H1 (cell line): ENCODE measurements around the gene TMEM165. TPM values are rescaled to one million over a fixed set of nuclear protein-coding genes. Genes with fewer than 3 reads are reported as not detected.

Experiments
- BACH1 ChIP-seq: IDR thresholded peaks from 2 replicates; pipeline ENCODE4 v1.6.1; 2012; ENCODE audit warnings: low read length, improper control_type of control experiment
- CHD1 ChIP-seq: IDR thresholded peaks from 2 replicates; pipeline ENCODE4 v1.6.1; 2012; ENCODE audit warnings: low read depth, low read length, improper control_type of control experiment
- CTBP2 ChIP-seq: IDR thresholded peaks from 2 replicates; pipeline ENCODE4 v1.7.0; 2011; ENCODE audit warnings: borderline replicate concordance, mild to moderate bottlenecking, moderate library complexity, mixed read lengths, low read length; ENCODE audit not compliant: insufficient read depth, insufficient read length
- JUND ChIP-seq: IDR thresholded peaks from 2 replicates; pipeline ENCODE4 v1.6.1; 2011; ENCODE audit warnings: mild to moderate bottlenecking, improper control_type of control experiment, low read length
- SUZ12 ChIP-seq: fragments of 200-600 bp; sonication (generic); IDR thresholded peaks from 2 replicates; pipeline ENCODE4 v1.6.1; 2012; ENCODE audit warnings: mild to moderate bottlenecking, inconsistent platforms, low read length, moderate library complexity, mixed read lengths
- TAF7 ChIP-seq: optimal IDR thresholded peaks from 2 replicates; pipeline ENCODE3; 2011; ENCODE audit warnings: low read depth, mild to moderate bottlenecking, inconsistent platforms, low read length, moderate library complexity, borderline replicate concordance
- TEAD4 ChIP-seq: IDR thresholded peaks from 2 replicates; pipeline ENCODE4 v1.6.1; 2012; ENCODE audit warnings: low read depth, low read length, inconsistent platforms, mixed read lengths
- polyA plus RNA-seq, 7 experiments: library from polyadenylated mRNA; depleted of rRNA in 3 of 7; stranded (reverse) in 5 of 7; unstranded in 2 of 7; fragments of >200 nt in 5 of 7; fragments of 200-250 nt in 2 of 7; gene quantifications; 1 replicate in 5 of 7; 2 replicates in 1 of 7; 4 replicates in 1 of 7; pipeline versions ENCODE4 v1.2.1 to v1.2.3, GENCODE V29; 2011 to 2013; ENCODE audit warnings: missing spikeins in 2 of 7, mixed read lengths in 2 of 7
- total RNA-seq: library from RNA; stranded (reverse); fragmentation: NEBNext Ultra II Directional; extraction: Animal tissue kit (Norgen Biotek cat#: 25700); gene quantifications from 2 replicates; pipeline ENCODE4 v1.2.1, GENCODE V29; 2021
- TF ChIP-seq, protein P1 (sequence below): IDR thresholded peaks from 2 replicates; pipeline ENCODE4 v1.6.1; 2012; ENCODE audit warnings: inconsistent platforms
- TF ChIP-seq, protein P2 (sequence below): fragments of 300-600 bp; sonication (generic); IDR thresholded peaks from 2 replicates; pipeline ENCODE4 v1.7.1; 2012; ENCODE audit warnings: low read length, moderate library complexity, mild to moderate bottlenecking, inconsistent platforms; ENCODE audit not compliant: insufficient replicate concordance

The TMEM165 gene
- total and polyA plus RNA-seq, 2 of the 8 experiments (the other 6 are each of a cell fraction or from before 2014, with no cell fraction given), result 85.5 to 125 TPM

- TF ChIP-seq, protein P1, sequence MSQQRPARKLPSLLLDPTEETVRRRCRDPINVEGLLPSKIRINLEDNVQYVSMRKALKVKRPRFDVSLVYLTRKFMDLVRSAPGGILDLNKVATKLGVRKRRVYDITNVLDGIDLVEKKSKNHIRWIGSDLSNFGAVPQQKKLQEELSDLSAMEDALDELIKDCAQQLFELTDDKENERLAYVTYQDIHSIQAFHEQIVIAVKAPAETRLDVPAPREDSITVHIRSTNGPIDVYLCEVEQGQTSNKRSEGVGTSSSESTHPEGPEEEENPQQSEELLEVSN, result no peak; the same call in 1 of the 2 replicates
- TF ChIP-seq CTBP2, result peak; percentile 61
- TF ChIP-seq TEAD4, result 0 out of 2 replicates have a peak, but pooled peaks have one; percentile 10
- TF ChIP-seq BACH1, result no peak
- TF ChIP-seq, protein P2, sequence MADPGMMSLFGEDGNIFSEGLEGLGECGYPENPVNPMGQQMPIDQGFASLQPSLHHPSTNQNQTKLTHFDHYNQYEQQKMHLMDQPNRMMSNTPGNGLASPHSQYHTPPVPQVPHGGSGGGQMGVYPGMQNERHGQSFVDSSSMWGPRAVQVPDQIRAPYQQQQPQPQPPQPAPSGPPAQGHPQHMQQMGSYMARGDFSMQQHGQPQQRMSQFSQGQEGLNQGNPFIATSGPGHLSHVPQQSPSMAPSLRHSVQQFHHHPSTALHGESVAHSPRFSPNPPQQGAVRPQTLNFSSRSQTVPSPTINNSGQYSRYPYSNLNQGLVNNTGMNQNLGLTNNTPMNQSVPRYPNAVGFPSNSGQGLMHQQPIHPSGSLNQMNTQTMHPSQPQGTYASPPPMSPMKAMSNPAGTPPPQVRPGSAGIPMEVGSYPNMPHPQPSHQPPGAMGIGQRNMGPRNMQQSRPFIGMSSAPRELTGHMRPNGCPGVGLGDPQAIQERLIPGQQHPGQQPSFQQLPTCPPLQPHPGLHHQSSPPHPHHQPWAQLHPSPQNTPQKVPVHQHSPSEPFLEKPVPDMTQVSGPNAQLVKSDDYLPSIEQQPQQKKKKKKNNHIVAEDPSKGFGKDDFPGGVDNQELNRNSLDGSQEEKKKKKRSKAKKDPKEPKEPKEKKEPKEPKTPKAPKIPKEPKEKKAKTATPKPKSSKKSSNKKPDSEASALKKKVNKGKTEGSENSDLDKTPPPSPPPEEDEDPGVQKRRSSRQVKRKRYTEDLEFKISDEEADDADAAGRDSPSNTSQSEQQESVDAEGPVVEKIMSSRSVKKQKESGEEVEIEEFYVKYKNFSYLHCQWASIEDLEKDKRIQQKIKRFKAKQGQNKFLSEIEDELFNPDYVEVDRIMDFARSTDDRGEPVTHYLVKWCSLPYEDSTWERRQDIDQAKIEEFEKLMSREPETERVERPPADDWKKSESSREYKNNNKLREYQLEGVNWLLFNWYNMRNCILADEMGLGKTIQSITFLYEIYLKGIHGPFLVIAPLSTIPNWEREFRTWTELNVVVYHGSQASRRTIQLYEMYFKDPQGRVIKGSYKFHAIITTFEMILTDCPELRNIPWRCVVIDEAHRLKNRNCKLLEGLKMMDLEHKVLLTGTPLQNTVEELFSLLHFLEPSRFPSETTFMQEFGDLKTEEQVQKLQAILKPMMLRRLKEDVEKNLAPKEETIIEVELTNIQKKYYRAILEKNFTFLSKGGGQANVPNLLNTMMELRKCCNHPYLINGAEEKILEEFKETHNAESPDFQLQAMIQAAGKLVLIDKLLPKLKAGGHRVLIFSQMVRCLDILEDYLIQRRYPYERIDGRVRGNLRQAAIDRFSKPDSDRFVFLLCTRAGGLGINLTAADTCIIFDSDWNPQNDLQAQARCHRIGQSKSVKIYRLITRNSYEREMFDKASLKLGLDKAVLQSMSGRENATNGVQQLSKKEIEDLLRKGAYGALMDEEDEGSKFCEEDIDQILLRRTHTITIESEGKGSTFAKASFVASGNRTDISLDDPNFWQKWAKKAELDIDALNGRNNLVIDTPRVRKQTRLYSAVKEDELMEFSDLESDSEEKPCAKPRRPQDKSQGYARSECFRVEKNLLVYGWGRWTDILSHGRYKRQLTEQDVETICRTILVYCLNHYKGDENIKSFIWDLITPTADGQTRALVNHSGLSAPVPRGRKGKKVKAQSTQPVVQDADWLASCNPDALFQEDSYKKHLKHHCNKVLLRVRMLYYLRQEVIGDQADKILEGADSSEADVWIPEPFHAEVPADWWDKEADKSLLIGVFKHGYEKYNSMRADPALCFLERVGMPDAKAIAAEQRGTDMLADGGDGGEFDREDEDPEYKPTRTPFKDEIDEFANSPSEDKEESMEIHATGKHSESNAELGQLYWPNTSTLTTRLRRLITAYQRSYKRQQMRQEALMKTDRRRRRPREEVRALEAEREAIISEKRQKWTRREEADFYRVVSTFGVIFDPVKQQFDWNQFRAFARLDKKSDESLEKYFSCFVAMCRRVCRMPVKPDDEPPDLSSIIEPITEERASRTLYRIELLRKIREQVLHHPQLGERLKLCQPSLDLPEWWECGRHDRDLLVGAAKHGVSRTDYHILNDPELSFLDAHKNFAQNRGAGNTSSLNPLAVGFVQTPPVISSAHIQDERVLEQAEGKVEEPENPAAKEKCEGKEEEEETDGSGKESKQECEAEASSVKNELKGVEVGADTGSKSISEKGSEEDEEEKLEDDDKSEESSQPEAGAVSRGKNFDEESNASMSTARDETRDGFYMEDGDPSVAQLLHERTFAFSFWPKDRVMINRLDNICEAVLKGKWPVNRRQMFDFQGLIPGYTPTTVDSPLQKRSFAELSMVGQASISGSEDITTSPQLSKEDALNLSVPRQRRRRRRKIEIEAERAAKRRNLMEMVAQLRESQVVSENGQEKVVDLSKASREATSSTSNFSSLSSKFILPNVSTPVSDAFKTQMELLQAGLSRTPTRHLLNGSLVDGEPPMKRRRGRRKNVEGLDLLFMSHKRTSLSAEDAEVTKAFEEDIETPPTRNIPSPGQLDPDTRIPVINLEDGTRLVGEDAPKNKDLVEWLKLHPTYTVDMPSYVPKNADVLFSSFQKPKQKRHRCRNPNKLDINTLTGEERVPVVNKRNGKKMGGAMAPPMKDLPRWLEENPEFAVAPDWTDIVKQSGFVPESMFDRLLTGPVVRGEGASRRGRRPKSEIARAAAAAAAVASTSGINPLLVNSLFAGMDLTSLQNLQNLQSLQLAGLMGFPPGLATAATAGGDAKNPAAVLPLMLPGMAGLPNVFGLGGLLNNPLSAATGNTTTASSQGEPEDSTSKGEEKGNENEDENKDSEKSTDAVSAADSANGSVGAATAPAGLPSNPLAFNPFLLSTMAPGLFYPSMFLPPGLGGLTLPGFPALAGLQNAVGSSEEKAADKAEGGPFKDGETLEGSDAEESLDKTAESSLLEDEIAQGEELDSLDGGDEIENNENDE, result no peak
- no peak for TF ChIP-seq SUZ12
- TF ChIP-seq TAF7, result peak; percentile 59
- no peak for TF ChIP-seq CHD1
- TF ChIP-seq JUND, result no peak
Measured at GRCh38 chr4:55345980-55346850, 49.5 kb upstream of the TMEM165 start, which contains the start of gene SRD5A3 (continued).
